Vagina (tissue), 2 donors: ENCODE data around the gene HBG1. TPM values are rescaled to one million over a fixed set of nuclear protein-coding genes. Genes with fewer than 3 reads are reported as not detected.

Source experiments
- DNase-seq, 2 donors: peaks; one replicate each; pipeline ENCODE4 v3.0.0-alpha.2; 2017; ENCODE audit errors: extremely low spot score in 2 of 2
- H3K27ac ChIP-seq: fragments of 200-600 bp; sonication (generic); one replicate; pipeline ENCODE4 v1.5.1; 2019
- H3K27me3 ChIP-seq: fragments of 200-600 bp; sonication (generic); one replicate; pipeline ENCODE4 v1.5.1; 2019
- H3K36me3 ChIP-seq, 2 donors: fragments of 200-600 bp; sonication (generic); one replicate each; pipeline ENCODE4 v1.5.1; 2017 to 2019
- H3K4me1 ChIP-seq: fragments of 200-600 bp; sonication (generic); one replicate; pipeline ENCODE4 v1.5.1; 2019
- H3K4me3 ChIP-seq, 2 donors: fragments of 200-600 bp; sonication (generic); 1 replicate in 1 of 2; 2 replicates in 1 of 2; pipeline ENCODE4 v1.5.1; 2016 to 2019
- H3K9me3 ChIP-seq: fragments of 200-600 bp; sonication (generic); one replicate; pipeline ENCODE4 v1.5.1; 2019
- POLR2A ChIP-seq, 2 donors: fragments of 450-650 bp; IDR thresholded peaks; one replicate each; pipeline ENCODE4 v1.6.1; 2017; ENCODE audit warnings: antibody characterized with exemption in 2 of 2, mild to moderate bottlenecking in 2 of 2, moderate library complexity in 2 of 2
- POLR2AphosphoS5 ChIP-seq, 2 donors: sonication (generic); formaldehyde crosslinking; IDR thresholded peaks; one replicate each; pipeline ENCODE4 v1.9.0; 2017; ENCODE audit warnings: antibody characterized with exemption in 2 of 2, mild to moderate bottlenecking in 2 of 2, low read depth in 1 of 2; ENCODE audit not compliant: insufficient read depth in 1 of 2
- intact Hi-C: fragments of 100-400 bp; cut with DNase I; formaldehyde crosslinking; loops from one replicate; pipeline ENCODE4 v1.15.1; 2023
- total RNA-seq: library from RNA; depleted of rRNA; stranded (reverse); fragments of >200 nt; gene quantifications from one replicate; pipeline ENCODE4 v1.2.3, GENCODE V29; 2016
- TF ChIP-seq, protein P1 (sequence below), 3 experiments: fragments of 450-650 bp in 2 of 3; fragments of 200-600 bp in 1 of 3; sonication (generic) in 1 of 3; IDR thresholded peaks; one replicate each; pipeline ENCODE4 v1.5.1; 2017 to 2019; ENCODE audit warnings: antibody characterized with exemption in 3 of 3, mild to moderate bottlenecking in 2 of 3, moderate library complexity in 2 of 3

HBG1 gene
- total RNA-seq, 1 donor from 2014 or later, result not detected

DNA sequence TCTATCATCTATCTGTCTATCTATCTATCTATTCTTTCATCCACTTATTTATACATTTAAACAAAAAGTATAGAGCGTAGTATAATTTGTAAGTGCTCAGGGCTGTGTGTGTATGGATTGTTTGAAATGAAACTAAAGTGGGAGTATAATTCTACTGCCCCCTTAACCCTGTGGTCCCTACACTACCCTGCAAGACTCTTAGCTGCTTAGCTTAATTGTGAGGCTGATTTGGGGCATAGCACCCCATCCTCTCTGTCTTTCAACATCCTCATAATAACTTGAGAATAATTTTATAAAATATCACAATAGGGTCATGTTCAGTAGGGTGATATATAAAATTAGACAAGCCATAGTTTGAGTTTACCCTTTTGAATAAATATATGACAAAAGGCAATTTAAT is 40.4 kb upstream of the HBG1 start:
- TF ChIP-seq POLR2AphosphoS5 (IDR thresholded peaks at IDR 0.05; ENCODE audit: insufficient read depth in 1 of 2, low read depth in 1 of 2), result no peak
- no peak for TF ChIP-seq POLR2A (IDR thresholded peaks at IDR 0.05)
- TF ChIP-seq, protein P1, sequence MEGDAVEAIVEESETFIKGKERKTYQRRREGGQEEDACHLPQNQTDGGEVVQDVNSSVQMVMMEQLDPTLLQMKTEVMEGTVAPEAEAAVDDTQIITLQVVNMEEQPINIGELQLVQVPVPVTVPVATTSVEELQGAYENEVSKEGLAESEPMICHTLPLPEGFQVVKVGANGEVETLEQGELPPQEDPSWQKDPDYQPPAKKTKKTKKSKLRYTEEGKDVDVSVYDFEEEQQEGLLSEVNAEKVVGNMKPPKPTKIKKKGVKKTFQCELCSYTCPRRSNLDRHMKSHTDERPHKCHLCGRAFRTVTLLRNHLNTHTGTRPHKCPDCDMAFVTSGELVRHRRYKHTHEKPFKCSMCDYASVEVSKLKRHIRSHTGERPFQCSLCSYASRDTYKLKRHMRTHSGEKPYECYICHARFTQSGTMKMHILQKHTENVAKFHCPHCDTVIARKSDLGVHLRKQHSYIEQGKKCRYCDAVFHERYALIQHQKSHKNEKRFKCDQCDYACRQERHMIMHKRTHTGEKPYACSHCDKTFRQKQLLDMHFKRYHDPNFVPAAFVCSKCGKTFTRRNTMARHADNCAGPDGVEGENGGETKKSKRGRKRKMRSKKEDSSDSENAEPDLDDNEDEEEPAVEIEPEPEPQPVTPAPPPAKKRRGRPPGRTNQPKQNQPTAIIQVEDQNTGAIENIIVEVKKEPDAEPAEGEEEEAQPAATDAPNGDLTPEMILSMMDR (IDR thresholded peaks at IDR 0.05), result no peak
- no peaks in the 10 kb centered on the region for H3K9me3 ChIP-seq
- H3K4me1 ChIP-seq, result no peaks in the 10 kb centered on the region
- no peaks in the 10 kb centered on the region for H3K36me3 ChIP-seq
- intact Hi-C loops, result no loop called here
- H3K27ac ChIP-seq, result no peak overlapping the region
- no peaks in the 10 kb centered on the region for H3K27me3 ChIP-seq
- no peak overlapping the region for H3K4me3 ChIP-seq
- DNase-seq, result no peak

GRCh38 chr11:5289696-5290095 is 40.0 kb upstream of the HBG1 start:
- H3K27ac ChIP-seq, result no peak overlapping the region
- no peaks in the 10 kb centered on the region for H3K36me3 ChIP-seq
- no peak overlapping the region for H3K4me3 ChIP-seq
- intact Hi-C loops, result no loop called here
- H3K27me3 ChIP-seq, result no peaks in the 10 kb centered on the region
- DNase-seq, result no peak
- H3K4me1 ChIP-seq, result no peaks in the 10 kb centered on the region
- TF ChIP-seq POLR2A (IDR thresholded peaks at IDR 0.05), result no peak
- H3K9me3 ChIP-seq, result no peaks in the 10 kb centered on the region

GRCh38 chr11:5288906-5289550 is 39.4 kb upstream of the HBG1 start:
- DNase-seq, result no peak
- H3K36me3 ChIP-seq, result no peaks in the 10 kb centered on the region
- no peaks in the 10 kb centered on the region for H3K27me3 ChIP-seq
- TF ChIP-seq, protein P1 (IDR thresholded peaks at IDR 0.05), result no peak
- TF ChIP-seq POLR2A (IDR thresholded peaks at IDR 0.05), result no peak
- TF ChIP-seq POLR2AphosphoS5 (IDR thresholded peaks at IDR 0.05; ENCODE audit: insufficient read depth in 1 of 2, low read depth in 1 of 2), result no peak
- H3K9me3 ChIP-seq, result no peaks in the 10 kb centered on the region
- H3K4me1 ChIP-seq, result no peaks in the 10 kb centered on the region
- no peak overlapping the region for H3K27ac ChIP-seq
- intact Hi-C loops, result no loop called here
- no peak overlapping the region for H3K4me3 ChIP-seq

DNA sequence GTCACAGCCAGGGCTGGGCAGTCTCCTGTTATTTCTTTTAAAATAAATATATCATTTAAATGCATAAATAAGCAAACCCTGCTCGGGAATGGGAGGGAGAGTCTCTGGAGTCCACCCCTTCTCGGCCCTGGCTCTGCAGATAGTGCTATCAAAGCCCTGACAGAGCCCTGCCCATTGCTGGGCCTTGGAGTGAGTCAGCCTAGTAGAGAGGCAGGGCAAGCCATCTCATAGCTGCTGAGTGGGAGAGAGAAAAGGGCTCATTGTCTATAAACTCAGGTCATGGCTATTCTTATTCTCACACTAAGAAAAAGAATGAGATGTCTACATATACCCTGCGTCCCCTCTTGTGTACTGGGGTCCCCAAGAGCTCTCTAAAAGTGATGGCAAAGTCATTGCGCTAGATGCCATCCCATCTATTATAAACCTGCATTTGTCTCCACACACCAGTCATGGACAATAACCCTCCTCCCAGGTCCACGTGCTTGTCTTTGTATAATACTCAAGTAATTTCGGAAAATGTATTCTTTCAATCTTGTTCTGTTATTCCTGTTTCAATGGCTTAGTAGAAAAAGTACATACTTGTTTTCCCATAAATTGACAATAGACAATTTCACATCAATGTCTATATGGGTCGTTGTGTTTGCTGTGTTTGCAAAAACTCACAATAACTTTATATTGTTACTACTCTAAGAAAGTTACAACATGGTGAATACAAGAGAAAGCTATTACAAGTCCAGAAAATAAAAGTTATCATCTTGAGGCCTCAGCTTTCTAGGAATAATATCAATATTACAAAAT is 38.6 kb upstream of the HBG1 start:
- DNase-seq, result no peak
- intact Hi-C loops, result no loop called here
- H3K27me3 ChIP-seq, result no peaks in the 10 kb centered on the region
- H3K4me1 ChIP-seq, result no peaks in the 10 kb centered on the region
- TF ChIP-seq, protein P1 (IDR thresholded peaks at IDR 0.05), result no peak
- no peak for TF ChIP-seq POLR2AphosphoS5 (IDR thresholded peaks at IDR 0.05; ENCODE audit: insufficient read depth in 1 of 2, low read depth in 1 of 2)
- TF ChIP-seq POLR2A (IDR thresholded peaks at IDR 0.05), result no peak
- H3K27ac ChIP-seq, result no peak overlapping the region
- no peak overlapping the region for H3K4me3 ChIP-seq
- no peaks in the 10 kb centered on the region for H3K9me3 ChIP-seq
- no peaks in the 10 kb centered on the region for H3K36me3 ChIP-seq

DNA sequence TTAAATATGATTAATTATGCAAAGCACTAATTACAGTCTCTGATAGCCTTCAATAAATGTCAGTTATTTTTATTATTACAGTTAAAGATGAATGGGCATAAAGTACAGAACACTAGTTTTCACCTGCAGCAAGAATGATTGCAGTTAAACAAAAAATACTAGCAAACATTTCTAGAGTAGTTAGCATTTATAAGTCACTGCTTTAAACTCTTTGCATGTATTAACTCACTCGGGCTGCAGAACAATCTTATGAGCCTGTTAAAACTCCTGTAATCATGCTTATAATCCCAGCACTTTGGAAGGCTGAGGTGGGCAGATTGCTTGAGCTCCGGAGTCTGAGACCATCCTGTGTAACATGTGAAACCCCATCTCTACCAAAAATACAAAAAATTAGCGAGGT is 37.2 kb upstream of the HBG1 start:
- intact Hi-C loops, result no loop called here
- no peak for DNase-seq
- H3K9me3 ChIP-seq, result no peaks in the 10 kb centered on the region

More for the DNA sequence above, 37.2 kb upstream of the HBG1 start:
- Histone ChIP-seq H3K27ac (no peak overlapping the region), H3K4me1 (no peaks in the 10 kb centered on the region), H3K36me3 (no peaks in the 10 kb centered on the region), H3K4me3 (no peak overlapping the region), H3K27me3 (no peaks in the 10 kb centered on the region)
- no peak for TF ChIP-seq POLR2A (IDR thresholded peaks at IDR 0.05)
- TF ChIP-seq, protein P1 (IDR thresholded peaks at IDR 0.05), result no peak
- no peak for TF ChIP-seq POLR2AphosphoS5 (IDR thresholded peaks at IDR 0.05; ENCODE audit: insufficient read depth in 1 of 2, low read depth in 1 of 2)
